Measurements from ENCODE around the gene SYVN1. TPM values are rescaled to one million over a fixed set of nuclear protein-coding genes. Genes with fewer than 3 reads are reported as not detected.

SYVN1 gene
- total and polyA plus RNA-seq, 10 of the 15 experiments (the other 5 are each of a cell fraction or from before 2014, with no cell fraction given), result 0.79 to 63.6 (median 20.1) TPM

DNA sequence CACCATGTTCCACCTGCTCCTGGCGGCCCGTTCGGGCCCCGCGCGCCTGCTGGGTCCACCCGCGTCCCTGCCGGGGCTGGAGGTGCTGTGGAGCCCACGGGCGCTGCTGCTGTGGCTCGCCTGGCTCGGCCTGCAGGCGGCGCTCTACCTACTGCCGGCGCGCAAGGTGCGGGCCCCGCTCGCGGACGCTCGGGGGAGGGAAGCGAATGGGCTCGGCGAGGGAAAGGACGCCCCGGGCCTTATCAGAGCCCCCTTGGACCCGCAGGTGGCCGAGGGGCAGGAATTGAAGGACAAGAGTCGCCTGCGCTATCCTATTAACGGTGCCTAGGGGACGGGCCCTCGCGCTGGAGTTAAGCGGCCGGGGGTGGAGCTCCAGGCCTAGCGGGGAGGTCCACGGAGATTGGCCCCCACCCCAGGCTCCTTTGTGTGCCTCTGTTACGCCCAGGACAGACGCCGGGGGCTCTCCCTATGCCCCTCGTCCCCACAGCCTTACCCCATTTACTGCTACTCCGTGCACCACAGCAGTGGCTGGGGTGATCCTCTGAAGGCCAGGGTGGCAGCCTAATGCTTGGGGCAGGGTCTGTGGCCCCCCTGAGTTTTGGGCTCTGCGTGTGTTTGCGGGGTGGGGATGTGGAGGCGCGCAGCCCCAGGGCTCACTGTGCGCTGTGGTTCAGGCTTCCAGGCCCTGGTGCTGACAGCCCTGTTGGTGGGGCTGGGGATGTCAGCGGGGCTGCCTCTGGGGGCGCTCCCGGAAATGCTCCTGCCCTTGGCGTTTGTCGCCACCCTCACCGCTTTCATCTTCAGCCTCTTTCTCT lies 21.6 kb downstream of the SYVN1 start:
- SMC1A ChIA-PET (ENCODE audit: uncharacterized antibody, unreplicated experiment), result interaction anchor here (1.2 to 1.3 kb wide), 3 partner anchors 69 to 264 kb away, joined by 3 to 8 read pairs (median 3); partner anchors contain the start of gene CAPN1
- ATAC-seq (peak; percentile 73), FAIRE-seq (peak; percentile 18), DNase-seq (ENCODE audit: low read depth, low spot score) (no peak)
- Histone ChIP-seq H3K27me3 (replicated peaks in 1 of 2; ENCODE audit: control insufficient read depth in 2 of 2, insufficient read depth in 2 of 2, low read length in 1 of 2) (no peaks in the 10 kb centered on the region), H3K4me3 (peak overlapping the region; percentile 85), H4K20me1 (ENCODE audit: control insufficient read depth, insufficient read depth) (no peaks in the 10 kb centered on the region; the same call in 1 of the 2 replicates), H3K79me2 (ENCODE audit: control insufficient read depth, insufficient read depth, low read length) (peaks cover 20% of the 10 kb centered on the region), H3K4me2 (ENCODE audit: control insufficient read depth, insufficient read depth) (peak overlapping the region; percentile 95), H3K36me3 (ENCODE audit: control insufficient read depth in 2 of 2, insufficient read depth in 2 of 2, low read length in 1 of 2) (peaks cover 8 to 14% of the 10 kb centered on the region in 2 experiments; a peak in 3 of 4 replicates), H2AFZ (ENCODE audit: control insufficient read depth, low read depth, low read length) (peak overlapping the region; percentile 50), H3K27ac (ENCODE audit: control insufficient read depth, insufficient read depth) (peak overlapping the region; percentile 14), H3K4me1 (ENCODE audit: control insufficient read depth, insufficient read depth, low read length) (peaks cover 24% of the 10 kb centered on the region), H3K9me3 (replicated peaks; ENCODE audit: control insufficient read depth, insufficient read depth, low read length) (no peaks in the 10 kb centered on the region), H3K9ac (ENCODE audit: control insufficient read depth, insufficient read depth, low read length) (peak overlapping the region; percentile 42)
- CTCF ChIA-PET, result interaction anchor here (0.7 to 6.3 kb wide), 26 partner anchors 9 to 267 kb away, joined by 3 to 93 read pairs (median 4); partner anchors contain the start of genes ARL2, CAPN1, DPF2 and FAU
- intact Hi-C loops (cut with micrococcal nuclease; ENCODE audit: unreplicated experiment), result loop anchor here (5.0 to 10.0 kb wide), 4 partner anchors 70 to 338 kb away; partner anchors contain the start of genes ATG2A, CAPN1, DPF2 and SF1
- RAD21 ChIA-PET (ENCODE audit: unreplicated experiment), result interaction anchor here (1.0 to 3.8 kb wide), 9 partner anchors 9 to 265 kb away, joined by 3 to 59 read pairs (median 5); partner anchors contain the start of genes CAPN1, DPF2, FAU and MRPL49
- no TSS peak for BruUV-seq (replicated peaks)
- 1% methylated on average over 55 of the region's 57 CpGs for WGBS (ENCODE audit: insufficient coverage, insufficient replicate concordance, low lambda C conversion rate, missing lambda C conversion rate)
- POLR2A ChIA-PET, result interaction anchor here (0.6 to 2.7 kb wide), 8 partner anchors 9 to 218 kb away, joined by 3 to 31 read pairs (median 6); partner anchors contain the start of genes ARL2, CAPN1, FAU and MRPL49
- in situ Hi-C loops (cut with MboI), result no loop called here
- peak; percentile 18; the same call in 1 of the 2 replicates for TF ChIP-seq TCF12 (IDR thresholded peaks at IDR 0.05; ENCODE audit: low read depth, low read length)
- TF ChIP-seq SMARCA5 (IDR thresholded peaks at IDR 0.05), result peak; percentile 97
- TF ChIP-seq, protein P1, sequence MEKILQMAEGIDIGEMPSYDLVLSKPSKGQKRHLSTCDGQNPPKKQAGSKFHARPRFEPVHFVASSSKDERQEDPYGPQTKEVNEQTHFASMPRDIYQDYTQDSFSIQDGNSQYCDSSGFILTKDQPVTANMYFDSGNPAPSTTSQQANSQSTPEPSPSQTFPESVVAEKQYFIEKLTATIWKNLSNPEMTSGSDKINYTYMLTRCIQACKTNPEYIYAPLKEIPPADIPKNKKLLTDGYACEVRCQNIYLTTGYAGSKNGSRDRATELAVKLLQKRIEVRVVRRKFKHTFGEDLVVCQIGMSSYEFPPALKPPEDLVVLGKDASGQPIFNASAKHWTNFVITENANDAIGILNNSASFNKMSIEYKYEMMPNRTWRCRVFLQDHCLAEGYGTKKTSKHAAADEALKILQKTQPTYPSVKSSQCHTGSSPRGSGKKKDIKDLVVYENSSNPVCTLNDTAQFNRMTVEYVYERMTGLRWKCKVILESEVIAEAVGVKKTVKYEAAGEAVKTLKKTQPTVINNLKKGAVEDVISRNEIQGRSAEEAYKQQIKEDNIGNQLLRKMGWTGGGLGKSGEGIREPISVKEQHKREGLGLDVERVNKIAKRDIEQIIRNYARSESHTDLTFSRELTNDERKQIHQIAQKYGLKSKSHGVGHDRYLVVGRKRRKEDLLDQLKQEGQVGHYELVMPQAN (conservative IDR thresholded peaks at IDR 0.05), result peak; percentile 81
- peak; percentile 71 for TF ChIP-seq DPF2 (IDR thresholded peaks at IDR 0.05)
- TF ChIP-seq LARP7 (IDR thresholded peaks at IDR 0.05), result peak; percentile 91
- 0 out of 2 replicates have a peak, but pooled peaks have one; percentile 31 for TF ChIP-seq NBN (IDR thresholded peaks at IDR 0.05)
- TF ChIP-seq SP1 (IDR thresholded peaks at IDR 0.05; ENCODE audit: low read depth, low read length), result no peak
- TF ChIP-seq IKZF1 (conservative IDR thresholded peaks at IDR 0.05), result peak; percentile 13; the same call in 1 of the 2 replicates
- TF ChIP-seq BHLHE40 (IDR thresholded peaks at IDR 0.05; ENCODE audit: borderline replicate concordance in 1 of 2, low read depth in 2 of 2, low read length in 1 of 2), result peak; percentile 34 to 65; a peak in 1 of 4 replicates
- peak; percentile 43; the same call in 1 of the 2 replicates for TF ChIP-seq SMC3 (IDR thresholded peaks at IDR 0.05; ENCODE audit: borderline replicate concordance, low read length)
- TF ChIP-seq GATAD2B (conservative IDR thresholded peaks at IDR 0.05; ENCODE audit: low read depth), result peak; percentile 95
- 0 out of 2 replicates have a peak, but pooled peaks have one; percentile 23 for TF ChIP-seq TCF3 (IDR thresholded peaks at IDR 0.05; ENCODE audit: borderline replicate concordance, insufficient read depth, low read depth, low read length)
- peak; percentile 99 for TF ChIP-seq BACH1 (IDR thresholded peaks at IDR 0.05; ENCODE audit: borderline replicate concordance)
- no peak for TF ChIP-seq MYC (IDR thresholded peaks at IDR 0.05; ENCODE audit: insufficient read depth, insufficient read length, insufficient replicate concordance, low read length, severe bottlenecking)
- peak; percentile 53; the same call in 1 of the 2 replicates for TF ChIP-seq YY1 (IDR thresholded peaks at IDR 0.05; ENCODE audit: low read depth, low read length)
- no peak for TF ChIP-seq SMAD1 (IDR thresholded peaks at IDR 0.05; ENCODE audit: low read depth, partially characterized antibody)
- TF ChIP-seq NR2F1 (conservative IDR thresholded peaks at IDR 0.05), result 0 out of 2 replicates have a peak, but pooled peaks have one; percentile 12
- TF ChIP-seq, protein P2, sequence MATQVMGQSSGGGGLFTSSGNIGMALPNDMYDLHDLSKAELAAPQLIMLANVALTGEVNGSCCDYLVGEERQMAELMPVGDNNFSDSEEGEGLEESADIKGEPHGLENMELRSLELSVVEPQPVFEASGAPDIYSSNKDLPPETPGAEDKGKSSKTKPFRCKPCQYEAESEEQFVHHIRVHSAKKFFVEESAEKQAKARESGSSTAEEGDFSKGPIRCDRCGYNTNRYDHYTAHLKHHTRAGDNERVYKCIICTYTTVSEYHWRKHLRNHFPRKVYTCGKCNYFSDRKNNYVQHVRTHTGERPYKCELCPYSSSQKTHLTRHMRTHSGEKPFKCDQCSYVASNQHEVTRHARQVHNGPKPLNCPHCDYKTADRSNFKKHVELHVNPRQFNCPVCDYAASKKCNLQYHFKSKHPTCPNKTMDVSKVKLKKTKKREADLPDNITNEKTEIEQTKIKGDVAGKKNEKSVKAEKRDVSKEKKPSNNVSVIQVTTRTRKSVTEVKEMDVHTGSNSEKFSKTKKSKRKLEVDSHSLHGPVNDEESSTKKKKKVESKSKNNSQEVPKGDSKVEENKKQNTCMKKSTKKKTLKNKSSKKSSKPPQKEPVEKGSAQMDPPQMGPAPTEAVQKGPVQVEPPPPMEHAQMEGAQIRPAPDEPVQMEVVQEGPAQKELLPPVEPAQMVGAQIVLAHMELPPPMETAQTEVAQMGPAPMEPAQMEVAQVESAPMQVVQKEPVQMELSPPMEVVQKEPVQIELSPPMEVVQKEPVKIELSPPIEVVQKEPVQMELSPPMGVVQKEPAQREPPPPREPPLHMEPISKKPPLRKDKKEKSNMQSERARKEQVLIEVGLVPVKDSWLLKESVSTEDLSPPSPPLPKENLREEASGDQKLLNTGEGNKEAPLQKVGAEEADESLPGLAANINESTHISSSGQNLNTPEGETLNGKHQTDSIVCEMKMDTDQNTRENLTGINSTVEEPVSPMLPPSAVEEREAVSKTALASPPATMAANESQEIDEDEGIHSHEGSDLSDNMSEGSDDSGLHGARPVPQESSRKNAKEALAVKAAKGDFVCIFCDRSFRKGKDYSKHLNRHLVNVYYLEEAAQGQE (IDR thresholded peaks at IDR 0.05; ENCODE audit: low read depth, low read length), result no peak
